Caco-2 (cell line): ENCODE measurements around the gene ADAM30. TPM values are rescaled to one million over a fixed set of nuclear protein-coding genes. Genes with fewer than 3 reads are reported as not detected.

Source experiments
- BruUV-seq: library from RNA; stranded (reverse); fragments of 400-500 nt; replicated peaks from 2 replicates; lab custom pipeline; 2021; lab: Mats Ljungman, UMichigan
- CTCF ChIA-PET: fragments of 300-600 bp; sonication (Branson Sonifier 250); formaldehyde crosslinking; loops from one replicate; lab custom pipeline; 2022; ENCODE audit warnings: antibody characterized with exemption; lab: Charles Lee
- POLR2A ChIA-PET: fragments of 300-600 bp; sonication (Branson Sonifier 250); formaldehyde crosslinking; loops from one replicate; lab custom pipeline; 2022; ENCODE audit warnings: antibody characterized with exemption; lab: Charles Lee
- DNase-seq, 2 experiments: peaks; one replicate each; pipeline versions ENCODE4 v3.0.0 to v3.0.0-alpha.2; 2020 to 2022
- H3K27me3 ChIP-seq: replicated peaks from 2 replicates; pipeline ENCODE4 v1.6.0; 2011; ENCODE audit warnings: low read length; ENCODE audit not compliant: control insufficient read depth, insufficient read depth
- H3K36me3 ChIP-seq: 2 replicates; pipeline ENCODE4 v1.5.1; 2011; ENCODE audit warnings: low read length; ENCODE audit not compliant: control insufficient read depth, insufficient read depth
- H3K4me1 ChIP-seq: fragments of 250-450 bp; sonication (Bioruptor Pico); 2 replicates; pipeline ENCODE4 v1.5.1; 2020; ENCODE audit warnings: mild to moderate bottlenecking
- H3K4me3 ChIP-seq: 2 replicates; pipeline ENCODE4 v1.5.1; 2011; ENCODE audit warnings: low read depth, mild to moderate bottlenecking, control low read depth, low read length
- H3K9me3 ChIP-seq: fragments of 250-450 bp; sonication (Bioruptor Pico); 2 replicates; pipeline ENCODE4 v1.5.1; 2020; ENCODE audit warnings: mild to moderate bottlenecking, moderate library complexity
- H3K27ac Mint-ChIP-seq: one replicate; pipeline ENCODE4 v1.8.0; 2022; ENCODE audit warnings: mixed read lengths; ENCODE audit not compliant: unreplicated experiment
- H3K27me3 Mint-ChIP-seq: one replicate; pipeline ENCODE4 v1.8.0; 2022; ENCODE audit warnings: mixed read lengths; ENCODE audit not compliant: insufficient read depth, unreplicated experiment
- H3K36me3 Mint-ChIP-seq: one replicate; pipeline ENCODE4 v1.8.0; 2022; ENCODE audit warnings: mild to moderate bottlenecking, mixed read lengths; ENCODE audit not compliant: insufficient read depth, unreplicated experiment
- H3K4me1 Mint-ChIP-seq: one replicate; pipeline ENCODE4 v1.8.0; 2022; ENCODE audit warnings: low read depth, mixed read lengths; ENCODE audit not compliant: unreplicated experiment
- H3K4me3 Mint-ChIP-seq: one replicate; pipeline ENCODE4 v1.8.0; 2022; ENCODE audit warnings: mild to moderate bottlenecking, moderate library complexity, mixed read lengths; ENCODE audit not compliant: unreplicated experiment
- H3K9me3 Mint-ChIP-seq: one replicate; pipeline ENCODE4 v1.8.0; 2022; ENCODE audit warnings: mixed read lengths; ENCODE audit not compliant: unreplicated experiment
- intact Hi-C: fragments of 100-400 bp; cut with micrococcal nuclease; formaldehyde crosslinking; loops from one replicate; pipeline ENCODE4 v1.10.0; 2022; ENCODE audit not compliant: unreplicated experiment
- total RNA-seq: library from RNA; stranded (reverse); gene quantifications from 2 replicates; pipeline ENCODE4 v1.2.3, GENCODE V29; 2022
- TF ChIP-seq, protein P1 (sequence below), 2 experiments: fragments of 200-600 bp in 1 of 2; IDR thresholded peaks; 1 replicate in 1 of 2; 2 replicates in 1 of 2; pipeline versions ENCODE4 v1.5.1 to v1.8.0; 2011 to 2022; ENCODE audit warnings: antibody characterized with exemption in 1 of 2, control low read depth in 1 of 2, inconsistent platforms in 1 of 2, low read depth in 1 of 2, low read length in 1 of 2, mild to moderate bottlenecking in 1 of 2, moderate library complexity in 1 of 2; ENCODE audit not compliant: insufficient read depth in 1 of 2, severe bottlenecking in 1 of 2, unreplicated experiment in 1 of 2

Gene ADAM30
- total RNA-seq, 1 experiment from 2014 or later = not detected

DNA sequence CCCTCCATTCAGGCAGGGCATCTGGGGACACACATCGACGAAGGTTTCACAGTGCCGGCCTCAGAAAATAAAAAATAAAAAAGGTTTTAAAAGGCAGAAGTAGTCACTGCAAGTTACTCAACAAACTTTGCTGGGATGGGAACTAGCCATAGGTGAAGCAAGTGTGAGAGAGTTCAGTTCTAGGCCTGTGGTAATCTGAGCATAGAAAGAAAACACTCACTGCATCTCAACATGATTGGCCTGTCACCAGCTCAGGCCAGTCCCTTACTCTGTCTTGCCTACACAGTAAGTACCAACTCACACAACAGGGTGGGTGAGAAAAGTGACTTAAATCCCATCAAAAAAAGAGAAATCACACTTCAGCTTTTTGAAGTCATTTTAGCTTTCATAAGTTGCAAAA is 30.2 kb upstream of the ADAM30 start:
- Histone ChIP-seq H3K4me3 (no peak overlapping the region), H3K9me3 (no peaks in the 10 kb centered on the region), H3K36me3 (peaks cover 2% of the 10 kb centered on the region; the same call in 1 of the 2 replicates), H3K4me1 (no peaks in the 10 kb centered on the region), H3K27me3 (no peaks in the 10 kb centered on the region)
- POLR2A ChIA-PET = no interaction called here
- Mint-ChIP-seq H3K27ac (no peak overlapping the region), H3K9me3 (no peaks in the 10 kb centered on the region), H3K4me1 (no peaks in the 10 kb centered on the region), H3K27me3 (no peaks in the 10 kb centered on the region), H3K36me3 (peaks cover 6% of the 10 kb centered on the region), H3K4me3 (no peak overlapping the region)
- BruUV-seq = no TSS peak
- no peak for DNase-seq
- CTCF ChIA-PET = no interaction called here
- intact Hi-C loops = no loop called here
- TF ChIP-seq, protein P1, sequence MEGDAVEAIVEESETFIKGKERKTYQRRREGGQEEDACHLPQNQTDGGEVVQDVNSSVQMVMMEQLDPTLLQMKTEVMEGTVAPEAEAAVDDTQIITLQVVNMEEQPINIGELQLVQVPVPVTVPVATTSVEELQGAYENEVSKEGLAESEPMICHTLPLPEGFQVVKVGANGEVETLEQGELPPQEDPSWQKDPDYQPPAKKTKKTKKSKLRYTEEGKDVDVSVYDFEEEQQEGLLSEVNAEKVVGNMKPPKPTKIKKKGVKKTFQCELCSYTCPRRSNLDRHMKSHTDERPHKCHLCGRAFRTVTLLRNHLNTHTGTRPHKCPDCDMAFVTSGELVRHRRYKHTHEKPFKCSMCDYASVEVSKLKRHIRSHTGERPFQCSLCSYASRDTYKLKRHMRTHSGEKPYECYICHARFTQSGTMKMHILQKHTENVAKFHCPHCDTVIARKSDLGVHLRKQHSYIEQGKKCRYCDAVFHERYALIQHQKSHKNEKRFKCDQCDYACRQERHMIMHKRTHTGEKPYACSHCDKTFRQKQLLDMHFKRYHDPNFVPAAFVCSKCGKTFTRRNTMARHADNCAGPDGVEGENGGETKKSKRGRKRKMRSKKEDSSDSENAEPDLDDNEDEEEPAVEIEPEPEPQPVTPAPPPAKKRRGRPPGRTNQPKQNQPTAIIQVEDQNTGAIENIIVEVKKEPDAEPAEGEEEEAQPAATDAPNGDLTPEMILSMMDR (IDR thresholded peaks at IDR 0.05; ENCODE audit: insufficient read depth in 1 of 2, low read depth in 1 of 2, low read length in 1 of 2, severe bottlenecking in 1 of 2, unreplicated experiment in 1 of 2) = no peak

DNA sequence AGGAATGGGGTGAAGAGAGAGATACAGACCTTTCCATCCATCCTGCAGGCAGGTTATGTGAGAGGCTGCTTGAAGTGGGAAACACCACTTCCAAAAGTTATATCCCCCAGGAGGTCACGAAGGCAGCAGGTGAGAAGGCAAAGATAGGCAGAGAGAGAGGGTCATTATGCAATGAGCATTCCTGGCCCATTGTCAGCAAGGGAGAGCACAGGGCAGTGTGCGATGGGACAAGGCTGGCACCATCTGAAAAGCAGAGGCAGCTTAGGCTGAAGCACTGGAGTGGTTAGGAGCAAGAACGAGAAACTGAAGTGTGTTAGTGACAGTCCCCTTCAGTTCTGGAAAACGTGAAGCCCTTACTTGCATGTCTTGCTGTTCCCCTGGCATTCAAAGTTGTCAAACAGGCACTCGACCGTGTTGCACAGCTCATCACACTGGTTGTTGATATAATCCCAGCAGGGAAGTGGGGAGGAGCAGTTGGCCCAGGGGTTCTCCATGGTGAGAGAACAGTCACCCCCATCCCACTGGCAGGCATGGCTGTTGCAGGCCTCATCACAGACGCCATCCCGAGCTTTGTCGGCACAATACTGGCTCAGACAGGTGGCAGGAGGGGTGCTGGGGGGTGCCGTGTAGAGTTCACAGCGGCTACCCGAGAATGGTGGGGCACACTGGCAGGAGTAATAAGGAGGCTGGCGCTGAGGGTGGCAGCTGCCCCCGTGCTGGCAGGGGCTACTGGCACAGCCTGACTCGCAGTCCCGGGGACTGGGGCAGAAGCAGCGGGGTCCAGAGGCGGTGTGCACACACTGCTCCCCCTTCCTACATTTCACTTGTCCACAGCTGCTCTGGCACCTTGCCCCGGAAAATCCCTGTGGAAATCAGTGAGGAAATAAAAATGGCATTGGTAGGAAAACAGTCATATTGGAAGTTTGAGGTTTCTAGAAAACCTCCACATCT is 28.9 kb upstream of the ADAM30 start:
- Histone ChIP-seq H3K27me3 (no peaks in the 10 kb centered on the region), H3K4me1 (no peaks in the 10 kb centered on the region), H3K4me3 (no peak overlapping the region), H3K9me3 (no peaks in the 10 kb centered on the region), H3K36me3 (peaks cover 2% of the 10 kb centered on the region)
- Mint-ChIP-seq H3K27ac (no peak overlapping the region), H3K4me1 (no peaks in the 10 kb centered on the region), H3K27me3 (no peaks in the 10 kb centered on the region), H3K9me3 (no peaks in the 10 kb centered on the region), H3K36me3 (peaks cover 6% of the 10 kb centered on the region), H3K4me3 (no peak overlapping the region)
- CTCF ChIA-PET = no interaction called here
- POLR2A ChIA-PET = no interaction called here
- intact Hi-C loops = no loop called here
- no TSS peak for BruUV-seq
- DNase-seq = no peak
- TF ChIP-seq, protein P1 (IDR thresholded peaks at IDR 0.05; ENCODE audit: insufficient read depth in 1 of 2, low read depth in 1 of 2, low read length in 1 of 2, severe bottlenecking in 1 of 2, unreplicated experiment in 1 of 2) = no peak

DNA sequence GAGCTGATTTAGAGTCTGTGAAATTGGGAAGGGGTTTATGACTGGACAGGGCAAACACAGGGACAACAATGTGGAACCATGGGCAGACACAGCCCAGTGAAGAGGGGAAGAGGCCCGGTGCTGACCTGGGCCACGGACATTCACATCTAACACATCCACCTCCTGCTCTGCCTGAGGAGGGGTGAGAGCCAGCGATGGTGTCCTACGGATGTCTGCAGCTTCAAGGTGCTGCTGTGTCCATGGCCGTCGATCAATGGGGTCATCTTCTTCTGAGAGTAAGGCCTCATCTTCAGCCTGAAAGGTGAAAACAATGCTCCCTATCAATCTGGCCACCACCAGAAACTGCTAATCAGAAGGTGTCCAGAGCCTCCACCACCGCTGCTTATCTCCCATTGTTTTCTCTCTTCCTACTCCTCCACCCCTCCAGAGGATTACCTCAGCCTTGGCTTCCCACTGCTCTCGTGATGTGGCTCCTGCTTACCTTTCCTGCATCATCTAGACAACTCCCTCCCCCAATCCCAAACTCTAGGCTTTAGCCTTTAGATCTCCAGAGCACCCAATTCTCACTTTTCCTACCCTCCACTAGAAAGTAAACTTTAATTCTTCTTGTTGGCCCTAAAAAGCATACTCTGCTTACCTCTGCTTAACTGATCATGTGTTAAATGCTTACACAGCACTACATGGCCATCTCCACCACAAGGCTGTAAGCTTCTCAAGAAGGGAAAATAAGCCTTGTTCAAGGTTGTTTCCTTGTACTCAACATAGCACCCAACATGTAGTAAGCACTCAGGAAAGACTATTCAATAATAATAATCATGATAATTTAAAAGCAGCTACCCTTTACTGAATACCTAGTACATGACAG is 24.0 kb upstream of the ADAM30 start:
- H3K36me3 Mint-ChIP-seq = peaks cover 6% of the 10 kb centered on the region

More for the DNA sequence above, 24.0 kb upstream of the ADAM30 start:
- peaks cover 2% of the 10 kb centered on the region for H3K36me3 ChIP-seq
- no TSS peak for BruUV-seq
- no peaks in the 10 kb centered on the region for H3K9me3 Mint-ChIP-seq
- intact Hi-C loops = no loop called here
- no peaks in the 10 kb centered on the region for H3K9me3 ChIP-seq
- TF ChIP-seq, protein P1 (IDR thresholded peaks at IDR 0.05; ENCODE audit: insufficient read depth in 1 of 2, low read depth in 1 of 2, low read length in 1 of 2, severe bottlenecking in 1 of 2, unreplicated experiment in 1 of 2) = no peak
- no peaks in the 10 kb centered on the region for H3K27me3 Mint-ChIP-seq
- ChIA-PET POLR2A (no interaction called here), CTCF (no interaction called here)
- no peak overlapping the region for H3K27ac Mint-ChIP-seq
- no peaks in the 10 kb centered on the region for H3K4me1 Mint-ChIP-seq
- H3K4me1 ChIP-seq = no peaks in the 10 kb centered on the region
- DNase-seq = no peak
- no peak overlapping the region for H3K4me3 ChIP-seq
- H3K4me3 Mint-ChIP-seq = no peak overlapping the region
- no peaks in the 10 kb centered on the region for H3K27me3 ChIP-seq
